HG02763 (cell line): ENCODE results near the gene KRT31.
"Not testable (repeated sequence)": the region's sequence is repeated elsewhere in the genome, so short reads cannot be mapped to it uniquely, and the experiment has no call there.

ENCODE experiments used
- ATAC-seq: cut with Tn5 transposase; IDR thresholded peaks from one replicate; pipeline ENCODE4 v1.9.1; 2021; ENCODE audit warnings: mild to moderate bottlenecking, moderate library complexity; ENCODE audit not compliant: unreplicated experiment

The KRT31 gene

GRCh38 chr17:41396996-41397660 lies at the start of gene KRT31:
Gene KRT31 (minus strand): TSS chr17:41397608. CDS start chr17:41397539, 69 bp downstream.
- ATAC-seq: no peak

- ATAC-seq: no peak
Observed at GRCh38 chr17:41446806-41447205, 49.4 kb upstream of the KRT31 start.

GRCh38 chr17:41444640-41445039 lies 47.2 kb upstream of the KRT31 start:
- no peak for ATAC-seq

GRCh38 chr17:41444186-41444585 lies 46.8 kb upstream of the KRT31 start:
- no peak for ATAC-seq

GRCh38 chr17:41442739-41443138 lies 45.3 kb upstream of the KRT31 start:
- ATAC-seq: no peak

GRCh38 chr17:41440531-41441033 lies 43.2 kb upstream of the KRT31 start, which contains the start of gene KRT38:
Gene KRT38 (minus strand): TSS chr17:41440983. CDS start chr17:41440921, 62 bp downstream.
- ATAC-seq: no peak

GRCh38 chr17:41439375-41439774 lies 42.0 kb upstream of the KRT31 start:
- no peak for ATAC-seq

GRCh38 chr17:41437769-41438168 lies 40.4 kb upstream of the KRT31 start:
- ATAC-seq: no peak

GRCh38 chr17:41437254-41437653 lies 39.8 kb upstream of the KRT31 start:
- no peak for ATAC-seq

GRCh38 chr17:41434415-41434814 lies 37.0 kb upstream of the KRT31 start:
- ATAC-seq: no peak

GRCh38 chr17:41434005-41434404 lies 36.6 kb upstream of the KRT31 start:
- ATAC-seq: no peak

GRCh38 chr17:41433586-41433985 lies 36.2 kb upstream of the KRT31 start:
- no peak for ATAC-seq

- not testable (repeated sequence) for ATAC-seq
Observed at GRCh38 chr17:41430376-41430775, 33.0 kb upstream of the KRT31 start.

GRCh38 chr17:41429667-41430066 lies 32.3 kb upstream of the KRT31 start:
- ATAC-seq: no peak

- no peak for ATAC-seq
Observed at GRCh38 chr17:41428591-41429291, 31.3 kb upstream of the KRT31 start.

- no peak for ATAC-seq
Observed at GRCh38 chr17:41424111-41424635, 26.8 kb upstream of the KRT31 start, which contains the start of gene KRT37. Gene KRT37 (minus strand): TSS chr17:41424585. CDS start chr17:41424523, 62 bp downstream.

- not testable (repeated sequence) for ATAC-seq
Observed at GRCh38 chr17:41422586-41422985, 25.2 kb upstream of the KRT31 start.

GRCh38 chr17:41421617-41422016 lies 24.2 kb upstream of the KRT31 start:
- ATAC-seq: no peak

- no peak for ATAC-seq
Observed at GRCh38 chr17:41421116-41421515, 23.7 kb upstream of the KRT31 start.

- ATAC-seq: no peak
Observed at GRCh38 chr17:41420134-41420533, 22.7 kb upstream of the KRT31 start.

GRCh38 chr17:41419716-41420115 lies 22.3 kb upstream of the KRT31 start:
- ATAC-seq: no peak
